Measurements from ENCODE around the gene STAG1. TPM values are rescaled to one million over a fixed set of nuclear protein-coding genes. Genes with fewer than 3 reads are reported as not detected.
"Not testable (repeated sequence)": the region's sequence is repeated elsewhere in the genome, so short reads cannot be mapped to it uniquely, and the experiment has no call there.

STAG1 gene
- total RNA-seq, 4 donors from 2014 or later = 32.6 to 44.0 (median 40.5) TPM

DNA sequence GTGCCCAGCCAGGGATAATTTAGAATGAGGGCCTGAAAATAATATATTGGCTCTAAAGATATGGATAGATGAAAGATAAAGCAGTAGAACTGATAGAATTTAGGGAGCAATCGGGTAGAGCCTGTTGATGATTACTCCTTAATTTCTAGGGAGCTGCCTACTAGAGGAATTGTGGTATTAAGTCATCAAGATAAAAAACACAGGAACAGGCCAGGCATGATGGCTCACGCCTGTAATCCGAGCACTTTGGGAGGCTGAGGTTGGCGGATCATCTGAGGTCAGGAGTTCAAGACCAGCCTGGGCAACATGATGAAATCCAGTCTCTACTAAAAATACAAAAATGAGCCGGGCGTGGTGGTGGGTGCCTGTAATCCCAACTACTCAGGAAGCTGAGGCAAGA is 371.6 kb downstream of the STAG1 start:
- no peaks in the 10 kb centered on the region for H3K9me3 ChIP-seq
- no peak overlapping the region for H3K27ac ChIP-seq (replicated peaks in 1 of 4)
- no peaks in the 10 kb centered on the region for H3K27me3 ChIP-seq
- intact Hi-C loops (cut with DNase I) = no loop called here
- peaks cover 0 to 16% (median 8%) of the 10 kb centered on the region in 4 donors for H3K36me3 ChIP-seq
- WGBS = 90% methylated on average over 6 of the region's 6 CpGs
- TF ChIP-seq EP300 (IDR thresholded peaks at IDR 0.05) (no peak), POLR2AphosphoS5 (IDR thresholded peaks at IDR 0.05) (no peak), POLR2A (IDR thresholded peaks at IDR 0.05; ENCODE audit: low read depth) (no peak)
- TF ChIP-seq, protein P1, sequence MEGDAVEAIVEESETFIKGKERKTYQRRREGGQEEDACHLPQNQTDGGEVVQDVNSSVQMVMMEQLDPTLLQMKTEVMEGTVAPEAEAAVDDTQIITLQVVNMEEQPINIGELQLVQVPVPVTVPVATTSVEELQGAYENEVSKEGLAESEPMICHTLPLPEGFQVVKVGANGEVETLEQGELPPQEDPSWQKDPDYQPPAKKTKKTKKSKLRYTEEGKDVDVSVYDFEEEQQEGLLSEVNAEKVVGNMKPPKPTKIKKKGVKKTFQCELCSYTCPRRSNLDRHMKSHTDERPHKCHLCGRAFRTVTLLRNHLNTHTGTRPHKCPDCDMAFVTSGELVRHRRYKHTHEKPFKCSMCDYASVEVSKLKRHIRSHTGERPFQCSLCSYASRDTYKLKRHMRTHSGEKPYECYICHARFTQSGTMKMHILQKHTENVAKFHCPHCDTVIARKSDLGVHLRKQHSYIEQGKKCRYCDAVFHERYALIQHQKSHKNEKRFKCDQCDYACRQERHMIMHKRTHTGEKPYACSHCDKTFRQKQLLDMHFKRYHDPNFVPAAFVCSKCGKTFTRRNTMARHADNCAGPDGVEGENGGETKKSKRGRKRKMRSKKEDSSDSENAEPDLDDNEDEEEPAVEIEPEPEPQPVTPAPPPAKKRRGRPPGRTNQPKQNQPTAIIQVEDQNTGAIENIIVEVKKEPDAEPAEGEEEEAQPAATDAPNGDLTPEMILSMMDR (IDR thresholded peaks at IDR 0.05) = no peak
- H3K4me1 ChIP-seq = no peaks in the 10 kb centered on the region
- DNase-seq (ENCODE audit: extremely low spot score) = no peak
- H3K4me3 ChIP-seq = no peak overlapping the region

DNA sequence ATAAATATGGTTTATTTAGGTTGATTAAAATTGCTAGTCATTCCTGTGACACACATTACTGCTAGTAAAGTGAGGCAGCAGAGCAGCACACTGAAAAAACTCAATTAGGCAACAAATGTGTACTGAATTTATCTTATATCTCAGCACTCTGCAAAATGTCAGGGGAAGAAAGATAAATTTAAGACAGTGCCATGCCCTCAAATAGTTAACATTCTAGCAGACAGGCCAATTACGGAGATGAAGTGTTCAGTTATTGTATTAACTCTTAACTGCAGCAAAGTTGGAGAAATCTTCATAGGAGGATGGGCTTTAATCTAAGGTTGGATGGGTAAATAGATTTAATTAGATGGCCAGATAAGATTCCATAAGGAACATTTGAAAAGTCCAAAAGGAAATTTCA is 374.2 kb downstream of the STAG1 start:
- Histone ChIP-seq H3K9me3 (no peaks in the 10 kb centered on the region), H3K4me3 (no peak overlapping the region), H3K27me3 (no peaks in the 10 kb centered on the region), H3K27ac (replicated peaks in 1 of 4) (no peak overlapping the region), H3K36me3 (peaks cover 0 to 21% (median 8%) of the 10 kb centered on the region in 4 donors), H3K4me1 (no peaks in the 10 kb centered on the region)
- no peak for DNase-seq (ENCODE audit: extremely low spot score)
- intact Hi-C loops (cut with DNase I) = no loop called here
- TF ChIP-seq POLR2A (IDR thresholded peaks at IDR 0.05; ENCODE audit: low read depth) (no peak), EP300 (IDR thresholded peaks at IDR 0.05) (no peak), POLR2AphosphoS5 (IDR thresholded peaks at IDR 0.05) (no peak)
- TF ChIP-seq, protein P1 (IDR thresholded peaks at IDR 0.05) = no peak
- 65% methylated on average over 1 of the region's 1 CpG for WGBS

DNA sequence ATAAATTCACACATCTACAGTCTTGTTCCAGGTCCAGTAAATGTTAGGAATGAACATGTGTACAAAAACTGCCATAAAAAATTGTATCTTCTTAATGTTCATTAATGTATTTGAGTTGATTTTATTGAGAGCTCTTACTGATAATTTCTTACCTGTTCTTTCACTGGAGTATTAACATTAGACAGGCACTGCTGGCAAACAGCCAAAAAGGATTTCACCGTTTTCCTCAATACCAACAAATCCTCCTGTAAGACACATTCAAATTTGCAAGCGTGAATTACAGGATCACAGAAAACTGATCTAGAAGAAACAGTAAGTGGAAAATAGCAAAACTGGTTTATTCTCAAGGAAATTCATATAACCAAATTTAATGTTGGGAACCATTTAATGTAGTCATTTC is 374.7 kb downstream of the STAG1 start:
- WGBS = 68% methylated on average over 2 of the region's 2 CpGs
- Histone ChIP-seq H3K4me3 (no peak overlapping the region), H3K27ac (replicated peaks in 1 of 4) (no peak overlapping the region), H3K36me3 (peaks cover 0 to 21% (median 8%) of the 10 kb centered on the region in 4 donors), H3K27me3 (no peaks in the 10 kb centered on the region), H3K4me1 (no peaks in the 10 kb centered on the region), H3K9me3 (no peaks in the 10 kb centered on the region)
- intact Hi-C loops (cut with DNase I) = no loop called here
- TF ChIP-seq POLR2A (IDR thresholded peaks at IDR 0.05; ENCODE audit: low read depth) = no peak
- no peak for TF ChIP-seq POLR2AphosphoS5 (IDR thresholded peaks at IDR 0.05)
- TF ChIP-seq EP300 (IDR thresholded peaks at IDR 0.05) = no peak
- TF ChIP-seq, protein P1 (IDR thresholded peaks at IDR 0.05) = no peak
- no peak for DNase-seq (ENCODE audit: extremely low spot score)

DNA sequence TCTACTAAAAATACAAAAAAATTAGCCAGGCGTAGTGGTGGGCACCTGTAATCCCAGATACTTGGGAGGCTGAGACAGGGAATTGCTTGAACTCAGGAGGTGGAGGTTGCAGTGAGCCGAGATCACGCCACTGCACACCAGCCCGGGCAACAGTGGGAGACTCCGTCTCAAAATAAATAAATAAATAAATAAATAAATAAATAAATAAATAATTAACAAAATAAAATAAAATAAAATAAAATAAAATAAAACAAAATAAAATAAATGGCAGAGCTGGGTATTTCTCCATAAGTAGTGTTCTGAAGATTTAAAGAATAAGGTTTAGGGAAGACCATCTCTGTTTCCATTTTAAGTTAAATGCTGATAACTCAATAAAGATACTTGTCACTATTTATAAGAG is 376.4 kb downstream of the STAG1 start:
- WGBS = 98% methylated on average over 5 of the region's 5 CpGs
- H3K9me3 ChIP-seq; H3K4me1 ChIP-seq; H3K4me3 ChIP-seq; DNase-seq (ENCODE audit: extremely low spot score); H3K27me3 ChIP-seq; intact Hi-C loops (cut with DNase I); H3K27ac ChIP-seq (replicated peaks in 1 of 4): not testable (repeated sequence)
- peaks cover 0 to 21% (median 8%) of the 10 kb centered on the region in 4 donors for H3K36me3 ChIP-seq

DNA sequence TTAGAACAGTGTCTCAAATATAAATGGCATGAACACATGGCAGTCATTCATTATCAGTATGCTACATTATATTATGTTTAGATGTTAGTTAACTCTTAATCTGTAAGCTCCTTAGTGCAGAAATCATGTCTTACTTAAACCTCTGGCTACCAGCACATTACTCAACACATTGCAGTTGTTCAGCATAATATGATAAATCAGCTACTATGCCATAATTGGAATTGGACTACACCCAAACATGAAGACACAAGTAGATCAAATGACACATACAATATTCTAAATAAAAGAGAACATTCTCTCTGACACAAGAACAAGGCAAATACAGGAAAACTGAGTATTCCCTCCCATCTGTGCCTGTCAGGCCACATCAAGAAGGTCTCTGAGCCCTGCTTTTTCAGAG is 385.9 kb downstream of the STAG1 start:
- H3K9me3 ChIP-seq = no peaks in the 10 kb centered on the region
- intact Hi-C loops (cut with DNase I) = no loop called here
- no peak for DNase-seq (ENCODE audit: extremely low spot score)
- peaks cover 0 to 36% (median 18%) of the 10 kb centered on the region in 4 donors for H3K36me3 ChIP-seq
- H3K4me1 ChIP-seq = peaks cover 0 to 9% (median 0%) of the 10 kb centered on the region in 4 donors
- no peak overlapping the region for H3K27ac ChIP-seq (replicated peaks in 1 of 4)
- TF ChIP-seq POLR2AphosphoS5 (IDR thresholded peaks at IDR 0.05) (no peak), POLR2A (IDR thresholded peaks at IDR 0.05; ENCODE audit: low read depth) (no peak), EP300 (IDR thresholded peaks at IDR 0.05) (no peak)
- TF ChIP-seq, protein P1 (IDR thresholded peaks at IDR 0.05) = no peak
- no peak overlapping the region for H3K4me3 ChIP-seq
- no peaks in the 10 kb centered on the region for H3K27me3 ChIP-seq

All from esophagus muscularis mucosa (tissue), 4 donors.